HG02885 (cell line): Measurements from ENCODE around the gene SYNGR3.
A peak's percentile ranks its signal among the peaks of the same experiment; 100 is the strongest.
"Not testable (repeated sequence)": the region's sequence is repeated elsewhere in the genome, so short reads cannot be mapped to it uniquely, and the experiment has no call there.

ENCODE experiments used
- ATAC-seq: cut with Tn5 transposase; IDR thresholded peaks from one replicate; pipeline ENCODE4 v1.9.1; 2021; ENCODE audit warnings: mild to moderate bottlenecking; ENCODE audit not compliant: unreplicated experiment, poor library complexity

Gene SYNGR3

GRCh38 chr16:1989209-1990100 lies at the start of gene SYNGR3:
Gene SYNGR3, plus strand, starts transcription at chr16:1989970. Its CDS starts 133 bp downstream, at chr16:1990103.
- ATAC-seq, result no peak

GRCh38 chr16:1940273-1941161 lies 49.3 kb upstream of the SYNGR3 start:
- no peak for ATAC-seq

- ATAC-seq, result no peak
Measured at GRCh38 chr16:1941162-1942046, 48.4 kb upstream of the SYNGR3 start.

- ATAC-seq, result no peak
Measured at GRCh38 chr16:1942047-1942809, 47.5 kb upstream of the SYNGR3 start.

- ATAC-seq, result peak; percentile 94
Measured at GRCh38 chr16:1942810-1943726, 46.7 kb upstream of the SYNGR3 start, which contains the start of gene MSRB1. Gene MSRB1, minus strand, starts transcription at chr16:1943199. Its CDS starts 43 bp downstream, at chr16:1943156.

GRCh38 chr16:1944612-1945199 lies 45.1 kb upstream of the SYNGR3 start:
- no peak for ATAC-seq

- no peak for ATAC-seq
Measured at GRCh38 chr16:1945559-1946391, 44.0 kb upstream of the SYNGR3 start.

GRCh38 chr16:1946495-1947368 lies 43.0 kb upstream of the SYNGR3 start:
- no peak for ATAC-seq

GRCh38 chr16:1947369-1947670 lies 42.5 kb upstream of the SYNGR3 start:
- ATAC-seq, result no peak

GRCh38 chr16:1949507-1949906 lies 40.3 kb upstream of the SYNGR3 start:
- ATAC-seq, result no peak

GRCh38 chr16:1950047-1950446 lies 39.7 kb upstream of the SYNGR3 start:
- no peak for ATAC-seq

- no peak for ATAC-seq
Measured at GRCh38 chr16:1950559-1950958, 39.2 kb upstream of the SYNGR3 start.

- ATAC-seq, result no peak
Measured at GRCh38 chr16:1953734-1954133, 36.0 kb upstream of the SYNGR3 start.

GRCh38 chr16:1957434-1958142 lies 32.2 kb upstream of the SYNGR3 start:
- not testable (repeated sequence) for ATAC-seq

- not testable (repeated sequence) for ATAC-seq
Measured at GRCh38 chr16:1958143-1958491, 31.7 kb upstream of the SYNGR3 start.
